Endothelial cell of umbilical vein (primary cell): Measurements from ENCODE around the gene CTNNA2.

Experiments used
- CTCF ChIP-seq, 2 donors: IDR thresholded peaks; 1 replicate in 1 of 2; 2 replicates in 1 of 2; pipeline ENCODE4 v1.5.1; 2011; ENCODE audit warnings: low read length in 2 of 2, mild to moderate bottlenecking in 2 of 2, moderate library complexity in 2 of 2, control low read depth in 1 of 2, inconsistent platforms in 1 of 2, low read depth in 1 of 2; ENCODE audit not compliant: insufficient read depth in 1 of 2; ENCODE audit errors: extremely low read depth in 1 of 2
- EZH2 ChIP-seq: IDR thresholded peaks from 2 replicates; pipeline ENCODE4 v1.6.1; 2012; ENCODE audit warnings: borderline replicate concordance, low read depth, mild to moderate bottlenecking, moderate library complexity, low read length, inconsistent platforms; ENCODE audit not compliant: severe bottlenecking
- MYC ChIP-seq: IDR thresholded peaks from one replicate; pipeline ENCODE4 v1.6.1; 2011; ENCODE audit warnings: mild to moderate bottlenecking, low read depth, low read length
- POLR2AphosphoS5 ChIP-seq: IDR thresholded peaks from 2 replicates; pipeline ENCODE4 v1.6.1; 2012; ENCODE audit warnings: low read depth, mild to moderate bottlenecking, control low read depth, low read length, moderate library complexity; ENCODE audit not compliant: insufficient read depth

DNA sequence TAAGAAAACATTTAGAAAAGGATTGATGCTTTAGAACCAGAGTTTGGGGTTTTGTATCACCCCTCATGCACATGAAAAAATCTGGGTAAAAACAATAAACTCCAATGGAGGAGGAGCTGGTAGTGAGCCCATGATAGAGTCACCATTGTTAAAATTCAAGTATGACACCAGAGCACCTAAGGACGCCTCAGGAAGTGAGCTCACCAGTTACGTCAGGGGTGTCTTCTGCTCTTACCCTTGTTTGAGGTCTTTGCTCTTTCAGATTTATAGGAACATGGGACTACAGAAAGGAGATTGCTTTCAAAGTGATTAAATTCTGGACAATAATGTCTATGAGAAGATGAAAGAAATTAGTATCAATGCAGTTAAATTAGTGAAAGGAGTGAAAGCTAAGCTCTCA lies 685.2 kb downstream of the CTNNA2 start:
- TF ChIP-seq MYC (no peak), POLR2AphosphoS5 (no peak), CTCF (IDR thresholded peaks at IDR 0.05; ENCODE audit: extremely low read depth in 1 of 2, insufficient read depth in 1 of 2, low read depth in 1 of 2, low read length in 2 of 2) (no peak), EZH2 (no peak)
